MG63 (cell line): ENCODE data around the gene BCAR1. TPM values are rescaled to one million over a fixed set of nuclear protein-coding genes. Genes with fewer than 3 reads are reported as not detected.
"Not testable (repeated sequence)": the region's sequence is repeated elsewhere in the genome, so short reads cannot be mapped to it uniquely, and the experiment has no call there.

Experiments used
- DNase-seq: peaks from one replicate; pipeline ENCODE4 v3.0.0-alpha.2; 2020
- H3K27me3 ChIP-seq: fragments of 250-450 bp; sonication (Bioruptor Pico); 2 replicates; pipeline ENCODE4 v1.5.1; 2020; ENCODE audit warnings: mild to moderate bottlenecking, moderate library complexity
- H3K36me3 ChIP-seq: fragments of 250-450 bp; sonication (Bioruptor Pico); 2 replicates; pipeline ENCODE4 v1.5.1; 2020; ENCODE audit warnings: mild to moderate bottlenecking, moderate library complexity
- H3K4me3 ChIP-seq: fragments of 250-450 bp; sonication (Bioruptor Pico); 2 replicates; pipeline ENCODE4 v1.5.1; 2020; ENCODE audit warnings: mild to moderate bottlenecking, moderate library complexity
- H3K9me3 ChIP-seq: fragments of 250-450 bp; sonication (Bioruptor Pico); 2 replicates; pipeline ENCODE4 v1.5.1; 2020; ENCODE audit warnings: mild to moderate bottlenecking, moderate library complexity
- total RNA-seq: library from RNA; depleted of rRNA; stranded (reverse); fragments of >200 nt; shearing (Covaris generic); gene quantifications from 2 replicates; pipeline ENCODE4 v1.2.3, GENCODE V29; 2014; ENCODE audit warnings: low replicate concordance

Gene BCAR1
- total RNA-seq, 1 experiment from 2014 or later: 54.6 TPM

DNA sequence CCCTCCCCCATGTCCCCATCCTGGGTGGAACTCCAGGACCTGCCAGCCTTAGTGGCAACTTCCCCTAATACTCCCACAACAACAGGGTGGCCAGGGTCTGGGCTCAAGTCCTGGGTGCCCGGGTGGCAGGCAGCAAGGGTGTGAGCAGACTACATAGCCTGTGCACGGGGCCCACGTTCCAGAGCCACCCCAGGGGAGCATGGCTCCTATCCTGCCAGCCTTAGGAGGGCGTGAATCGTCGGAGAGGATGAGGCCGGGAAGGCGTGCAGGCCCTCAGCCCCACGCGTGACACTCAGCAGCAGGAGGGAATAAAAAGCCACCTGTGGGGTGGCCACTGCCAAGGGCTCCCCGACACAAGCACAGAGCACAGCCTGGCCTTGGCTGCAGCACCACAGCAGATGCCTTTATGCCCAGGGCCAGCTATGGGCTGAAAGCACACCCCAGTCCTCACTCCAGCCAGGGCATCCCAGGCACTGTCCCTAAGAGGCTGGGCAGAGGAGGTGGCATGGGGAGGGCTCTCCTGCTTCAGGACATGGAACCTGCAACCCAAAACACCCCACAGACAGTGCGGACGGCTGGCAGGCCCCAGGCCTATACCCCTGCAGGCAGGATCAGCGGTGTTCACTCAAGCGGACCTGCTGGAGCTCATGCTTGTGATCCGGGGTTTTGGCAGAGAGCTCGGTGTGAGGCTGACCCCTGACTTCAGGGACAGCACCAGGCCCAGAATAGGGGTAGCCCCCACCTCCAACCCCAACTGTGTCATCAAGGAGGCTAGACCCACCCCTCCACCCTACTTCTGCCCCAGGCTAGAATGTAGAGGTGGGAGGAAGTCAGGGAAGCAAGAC is 2.7 kb downstream of the BCAR1 start:
- no peaks in the 10 kb centered on the region for H3K27me3 ChIP-seq
- no peak for DNase-seq
- peaks cover 5% of the 10 kb centered on the region; the same call in 1 of the 2 replicates for H3K36me3 ChIP-seq
- no peak overlapping the region for H3K4me3 ChIP-seq
- H3K9me3 ChIP-seq: no peaks in the 10 kb centered on the region

DNA sequence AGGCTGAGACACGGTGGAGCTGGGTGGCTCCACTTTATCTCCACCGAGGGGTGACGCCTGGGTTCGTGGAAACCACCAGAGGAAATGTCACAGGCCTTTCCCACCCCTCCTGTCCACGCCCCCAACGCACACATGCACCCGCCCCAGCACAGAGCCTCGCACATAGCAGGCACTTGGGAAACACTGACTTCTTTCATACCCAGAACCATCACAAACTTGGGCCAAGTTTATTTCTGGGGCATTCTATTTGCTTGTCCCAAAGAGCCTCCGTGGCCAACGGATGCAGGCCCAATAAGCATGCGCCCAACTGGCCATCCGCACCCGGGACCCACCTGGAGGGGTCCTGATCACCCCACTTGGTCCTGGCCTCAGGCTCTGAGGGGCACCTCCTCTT is 3.3 kb downstream of the BCAR1 start:
- H3K36me3 ChIP-seq: peaks cover 5% of the 10 kb centered on the region; the same call in 1 of the 2 replicates

DNA sequence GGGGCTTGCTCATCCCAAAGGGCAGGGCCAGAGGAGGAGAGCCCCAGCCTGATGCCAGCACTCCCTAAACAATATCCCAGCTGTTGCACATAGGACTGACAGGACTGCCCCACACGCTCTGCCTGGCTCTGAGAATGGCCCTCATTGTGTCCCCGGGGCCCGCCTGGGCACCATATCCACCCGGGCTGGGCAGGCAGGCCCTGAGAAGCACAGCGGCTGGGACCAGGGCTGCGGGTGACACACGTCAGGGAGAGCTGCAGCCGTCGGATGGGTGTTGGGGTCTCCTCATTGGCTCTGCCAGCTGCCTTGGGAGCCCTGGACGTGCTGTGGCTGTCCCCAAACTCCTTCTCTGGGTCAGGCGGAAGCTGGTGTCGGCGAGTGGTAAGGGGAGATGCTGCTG is 4.2 kb downstream of the BCAR1 start:
- H3K4me3 ChIP-seq: no peak overlapping the region
- peaks cover 5% of the 10 kb centered on the region; the same call in 1 of the 2 replicates for H3K36me3 ChIP-seq
- DNase-seq: no peak
- H3K27me3 ChIP-seq: no peaks in the 10 kb centered on the region
- H3K9me3 ChIP-seq: no peaks in the 10 kb centered on the region

More for the DNA sequence above, 3.3 kb downstream of the BCAR1 start:
- Histone ChIP-seq H3K9me3 (no peaks in the 10 kb centered on the region), H3K27me3 (no peaks in the 10 kb centered on the region), H3K4me3 (no peak overlapping the region)
- DNase-seq: no peak

DNA sequence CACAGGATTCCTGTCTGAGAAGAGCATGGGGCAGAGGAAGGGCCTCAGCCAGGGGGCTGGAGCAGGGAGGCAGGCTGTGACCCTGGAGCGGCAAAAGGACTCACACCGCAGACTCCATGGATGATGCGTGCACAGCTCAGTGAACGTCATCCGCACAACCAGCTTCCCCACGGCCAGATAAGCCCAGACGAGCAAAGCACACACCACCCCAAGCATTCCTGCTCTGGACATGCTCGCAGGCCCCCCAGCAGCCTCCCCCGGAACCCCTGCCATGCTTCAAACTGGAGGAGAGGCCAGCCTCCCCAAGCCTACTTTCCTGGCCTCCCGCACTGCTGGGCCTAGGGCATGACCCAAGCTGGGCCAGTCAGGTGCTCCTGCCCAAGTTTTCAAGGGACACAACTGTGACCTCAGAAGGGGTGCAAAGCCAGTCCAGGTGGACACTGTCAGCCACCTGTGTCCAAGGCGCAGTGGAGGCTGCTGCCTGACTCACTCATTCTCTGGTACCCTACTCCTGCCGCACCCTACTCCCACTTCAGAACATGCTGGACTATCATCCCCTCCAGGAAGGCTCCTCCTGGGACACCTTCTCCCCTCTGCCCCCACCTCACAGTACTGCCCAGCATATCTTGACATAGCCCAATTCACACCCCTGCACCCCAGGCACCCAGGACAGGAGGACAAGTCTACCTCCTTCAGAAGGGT is 4.8 kb downstream of the BCAR1 start:
- Histone ChIP-seq H3K9me3 (no peaks in the 10 kb centered on the region), H3K36me3 (peaks cover 5% of the 10 kb centered on the region; the same call in 1 of the 2 replicates), H3K4me3 (no peak overlapping the region), H3K27me3 (no peaks in the 10 kb centered on the region)
- DNase-seq: no peak

DNA sequence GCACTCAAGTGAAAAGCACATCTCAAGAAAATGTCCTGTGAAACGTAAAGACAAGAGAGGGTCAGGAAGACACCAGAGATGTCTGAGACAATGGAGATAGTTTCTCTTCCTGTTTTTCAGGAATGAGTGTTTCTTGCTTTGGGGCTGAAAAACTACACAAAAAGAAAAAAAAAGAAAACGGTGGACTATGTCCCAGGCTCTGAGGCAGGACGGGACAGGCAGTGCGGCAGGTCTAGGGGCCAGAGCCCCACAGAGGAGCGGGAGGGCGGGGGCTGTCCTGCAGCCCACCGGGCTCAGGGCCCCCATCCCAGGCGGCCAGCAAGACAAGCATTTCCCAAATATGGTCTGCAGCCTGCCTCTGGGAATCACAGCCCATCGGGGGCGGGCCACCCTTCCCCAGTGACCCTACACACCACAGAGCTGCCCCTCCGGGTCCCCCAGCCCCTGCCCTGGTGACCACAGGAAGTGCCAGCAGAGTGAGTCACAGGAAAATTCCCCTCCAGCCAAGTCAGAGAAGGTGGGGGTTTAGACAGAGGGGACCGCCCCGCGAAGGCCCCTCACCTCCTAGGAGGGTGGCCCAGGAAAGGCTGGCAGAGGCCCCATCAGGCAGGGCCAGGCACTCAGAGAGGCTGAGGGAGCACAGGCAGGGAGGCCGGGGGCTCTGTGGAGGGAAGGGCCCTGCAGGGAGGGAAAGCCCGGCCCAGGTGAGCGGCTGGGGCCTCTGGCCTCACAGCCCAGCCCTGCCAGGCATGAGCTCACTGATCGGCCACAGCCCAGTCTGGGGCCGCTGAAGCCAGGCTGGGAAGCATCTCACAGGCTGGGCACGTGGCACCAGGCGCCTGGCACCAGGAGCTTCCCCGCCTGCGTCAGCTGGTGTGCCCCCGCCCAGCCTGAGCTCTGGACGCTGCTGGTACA is 6.3 kb downstream of the BCAR1 start:
- Histone ChIP-seq H3K36me3 (peaks cover 6% of the 10 kb centered on the region), H3K4me3 (no peak overlapping the region), H3K9me3 (no peaks in the 10 kb centered on the region), H3K27me3 (no peaks in the 10 kb centered on the region)
- peak; percentile 96 for DNase-seq

DNA sequence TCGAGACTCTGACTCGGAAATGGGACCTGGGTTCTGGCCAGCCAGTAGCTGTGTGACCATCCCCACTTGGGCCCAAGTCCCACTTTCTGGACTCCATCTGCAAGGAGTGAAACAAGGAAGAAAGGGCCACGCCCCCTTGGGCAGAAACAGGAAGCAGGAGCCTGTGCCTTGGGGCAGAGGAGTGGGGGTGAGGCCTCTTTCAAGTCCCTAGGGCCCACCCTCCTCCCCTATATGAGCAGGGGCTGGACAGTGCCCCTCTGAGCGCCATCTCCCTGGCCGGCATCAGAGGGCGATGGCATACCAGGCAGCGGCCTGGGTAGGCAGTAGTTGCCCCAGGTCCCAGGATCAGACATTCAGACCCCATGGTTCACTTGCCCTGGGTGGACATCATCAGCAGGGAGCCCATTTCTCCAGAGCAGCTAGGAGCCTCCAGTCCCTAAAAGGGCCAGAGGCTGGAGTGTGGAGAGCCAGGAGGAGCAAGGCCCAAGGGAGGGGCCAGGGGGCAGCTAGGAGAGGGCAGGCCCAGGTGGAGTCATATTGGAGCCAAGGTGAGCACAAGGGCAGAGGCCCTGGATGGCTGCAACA is 7.1 kb downstream of the BCAR1 start:
- Histone ChIP-seq H3K4me3 (no peak overlapping the region), H3K9me3 (no peaks in the 10 kb centered on the region), H3K36me3 (peaks cover 8% of the 10 kb centered on the region), H3K27me3 (no peaks in the 10 kb centered on the region)
- peak; percentile 65 for DNase-seq

DNA sequence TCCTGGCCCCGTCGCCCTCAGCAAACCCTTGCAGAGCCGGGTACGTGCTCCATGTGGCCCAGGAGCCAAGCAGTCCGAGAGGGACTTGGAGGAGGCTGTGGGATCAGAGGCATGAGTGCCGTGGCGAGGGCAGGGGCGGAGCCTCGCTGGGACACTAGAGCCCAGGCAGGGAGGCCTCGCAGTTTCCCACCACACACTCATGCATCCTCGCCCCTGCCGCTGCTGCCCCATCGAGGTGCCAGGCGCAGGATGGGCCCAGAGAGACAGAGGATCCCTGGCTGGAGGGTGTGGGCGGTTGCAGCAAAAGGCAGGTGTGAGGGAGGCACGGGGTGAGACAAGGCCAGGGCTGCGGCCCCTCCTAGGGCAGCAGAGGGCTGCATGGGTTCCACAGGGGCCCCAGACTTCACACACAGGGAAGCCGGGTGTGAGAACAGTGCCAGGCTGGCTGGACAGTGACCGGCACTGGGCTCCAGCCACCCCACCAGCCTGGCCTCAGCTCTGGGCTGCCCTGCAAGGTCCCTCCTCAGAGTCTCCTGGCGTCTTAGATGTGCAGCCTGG is 7.7 kb downstream of the BCAR1 start:
- no peak for DNase-seq
- no peaks in the 10 kb centered on the region for H3K9me3 ChIP-seq

DNA sequence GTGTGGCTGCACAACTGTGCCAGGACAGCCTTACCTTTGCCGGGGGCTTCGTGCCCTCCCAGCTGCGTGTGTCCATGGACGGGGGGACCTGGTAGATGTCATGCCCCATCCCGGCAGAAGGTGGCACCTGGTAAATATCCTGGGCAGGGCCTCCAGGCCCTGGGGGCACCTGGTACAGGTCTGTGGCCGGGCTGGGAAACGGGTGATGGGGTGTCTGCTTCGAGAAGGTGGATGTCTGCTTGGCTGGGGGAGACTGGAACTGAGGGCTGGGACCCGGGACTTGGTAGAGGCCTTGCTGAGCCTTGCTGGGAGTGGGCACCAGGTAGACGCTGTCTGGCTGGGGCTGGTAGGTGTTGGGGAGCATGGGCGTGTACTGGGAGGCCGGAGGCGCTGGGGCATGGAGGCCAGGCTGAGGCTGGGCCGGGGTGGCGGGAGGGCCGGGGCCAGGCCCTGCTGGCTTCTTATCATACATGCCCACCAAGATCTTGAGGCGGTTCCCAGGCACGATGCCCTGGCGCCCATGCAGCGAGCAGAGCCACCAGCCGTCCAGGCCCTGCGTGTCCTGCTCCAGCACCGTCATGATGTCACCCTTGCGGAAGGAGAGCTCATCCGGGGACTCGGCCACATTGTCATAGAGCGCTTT is 8.9 kb downstream of the BCAR1 start:
- not testable (repeated sequence) for DNase-seq, H3K4me3 ChIP-seq, H3K27me3 ChIP-seq, H3K9me3 ChIP-seq
- H3K36me3 ChIP-seq: peaks cover 11% of the 10 kb centered on the region

More for the DNA sequence above, 7.7 kb downstream of the BCAR1 start:
- Histone ChIP-seq H3K4me3 (no peak overlapping the region), H3K27me3 (no peaks in the 10 kb centered on the region), H3K36me3 (peaks cover 9% of the 10 kb centered on the region)

DNA sequence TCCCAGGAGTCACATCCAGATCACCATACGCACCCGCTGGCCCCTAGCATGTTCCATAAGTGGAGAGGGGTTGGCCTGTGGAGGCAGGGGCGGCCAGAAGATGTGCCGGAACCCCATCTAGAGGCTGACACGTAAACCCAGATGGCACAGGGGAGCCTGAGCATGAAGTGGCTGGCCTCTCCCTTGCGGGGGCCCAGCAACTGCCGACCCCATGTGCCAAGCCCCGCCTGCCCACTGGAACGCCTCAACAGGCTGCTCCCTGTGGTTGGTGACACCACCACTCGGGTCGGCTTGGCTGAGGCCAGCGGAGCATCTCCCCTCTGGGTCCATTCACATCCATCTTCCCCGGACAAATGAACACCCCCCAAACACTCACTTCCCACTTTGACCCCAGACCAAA is 9.5 kb downstream of the BCAR1 start:
- H3K27me3 ChIP-seq: no peaks in the 10 kb centered on the region
- peaks cover 11% of the 10 kb centered on the region for H3K36me3 ChIP-seq
- DNase-seq: no peak
- H3K4me3 ChIP-seq: no peak overlapping the region
- H3K9me3 ChIP-seq: no peaks in the 10 kb centered on the region

DNA sequence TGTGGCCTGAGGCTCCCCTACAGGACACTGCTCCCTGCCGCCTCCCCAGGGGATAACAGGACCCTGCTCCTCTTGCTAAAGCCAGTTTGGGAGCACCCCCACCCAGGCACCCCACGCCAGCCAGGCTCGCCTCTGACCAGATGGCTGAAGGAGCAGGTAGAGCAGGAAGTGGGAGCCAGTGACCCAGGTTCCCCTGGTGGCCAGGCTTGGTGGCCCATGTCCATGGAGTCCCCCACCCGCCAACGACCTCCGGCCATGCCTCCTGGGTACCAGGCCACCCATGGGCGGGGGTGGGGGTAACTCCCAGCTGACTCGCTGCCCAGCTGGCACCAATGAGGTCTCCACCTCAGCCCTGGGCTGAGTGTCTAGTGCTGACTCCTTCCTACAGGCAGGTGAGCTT is 10.0 kb downstream of the BCAR1 start:
- Histone ChIP-seq H3K4me3 (no peak overlapping the region), H3K9me3 (no peaks in the 10 kb centered on the region), H3K36me3 (peaks cover 11% of the 10 kb centered on the region), H3K27me3 (no peaks in the 10 kb centered on the region)
- no peak for DNase-seq

DNA sequence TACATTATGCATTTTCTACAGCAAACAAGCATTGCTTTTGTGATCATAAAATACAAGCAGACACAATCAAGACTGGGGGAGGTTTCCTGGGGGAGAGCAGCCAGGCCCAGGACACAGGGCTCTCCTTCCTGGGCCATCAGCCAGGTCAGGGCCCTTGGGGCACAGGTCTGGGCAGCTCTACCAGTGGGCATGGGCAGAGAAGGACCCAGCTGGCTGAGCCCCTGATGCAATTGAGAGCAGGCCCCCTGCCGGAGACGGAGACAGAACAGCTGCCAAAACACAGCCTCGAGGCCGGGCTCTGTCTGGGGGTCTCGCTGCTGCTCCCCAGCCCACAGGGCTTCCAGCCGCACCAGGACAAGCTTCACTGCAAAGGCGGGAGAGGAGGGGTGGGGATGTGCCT is 10.8 kb downstream of the BCAR1 start:
- not testable (repeated sequence) for DNase-seq, H3K9me3 ChIP-seq, H3K27me3 ChIP-seq, H3K4me3 ChIP-seq
- H3K36me3 ChIP-seq: peaks cover 11% of the 10 kb centered on the region

DNA sequence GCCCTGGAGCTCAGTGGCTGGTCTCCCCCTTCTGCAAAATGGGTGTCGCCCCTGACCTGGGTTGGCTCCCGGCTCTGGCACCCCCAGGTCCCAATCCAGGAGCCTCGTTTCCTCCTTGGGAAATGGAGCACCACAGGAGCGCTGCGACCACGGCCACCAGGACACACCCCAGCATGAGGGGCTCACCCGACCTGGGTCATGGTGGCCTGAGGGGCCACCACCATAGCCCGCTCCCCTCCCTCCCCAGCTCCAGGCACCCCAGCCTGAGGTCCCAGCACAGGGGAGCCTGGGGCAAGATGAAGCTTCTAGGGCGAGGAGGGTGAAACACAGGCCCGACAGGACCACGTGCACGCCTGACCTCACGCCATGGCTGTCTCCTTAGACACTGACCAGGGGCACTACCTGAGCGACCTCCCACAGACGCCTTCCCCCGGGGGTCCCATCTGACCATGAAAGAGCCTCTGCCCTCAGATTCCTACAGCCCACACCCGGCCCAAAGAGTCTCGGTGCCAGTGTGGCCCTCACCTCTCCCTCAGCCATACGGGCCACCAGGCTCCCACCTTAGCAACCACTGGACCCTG is 11.8 kb downstream of the BCAR1 start:
- peaks cover 10% of the 10 kb centered on the region for H3K36me3 ChIP-seq
- no peaks in the 10 kb centered on the region for H3K27me3 ChIP-seq
- H3K9me3 ChIP-seq: no peaks in the 10 kb centered on the region
- no peak for DNase-seq
- H3K4me3 ChIP-seq: no peak overlapping the region

DNA sequence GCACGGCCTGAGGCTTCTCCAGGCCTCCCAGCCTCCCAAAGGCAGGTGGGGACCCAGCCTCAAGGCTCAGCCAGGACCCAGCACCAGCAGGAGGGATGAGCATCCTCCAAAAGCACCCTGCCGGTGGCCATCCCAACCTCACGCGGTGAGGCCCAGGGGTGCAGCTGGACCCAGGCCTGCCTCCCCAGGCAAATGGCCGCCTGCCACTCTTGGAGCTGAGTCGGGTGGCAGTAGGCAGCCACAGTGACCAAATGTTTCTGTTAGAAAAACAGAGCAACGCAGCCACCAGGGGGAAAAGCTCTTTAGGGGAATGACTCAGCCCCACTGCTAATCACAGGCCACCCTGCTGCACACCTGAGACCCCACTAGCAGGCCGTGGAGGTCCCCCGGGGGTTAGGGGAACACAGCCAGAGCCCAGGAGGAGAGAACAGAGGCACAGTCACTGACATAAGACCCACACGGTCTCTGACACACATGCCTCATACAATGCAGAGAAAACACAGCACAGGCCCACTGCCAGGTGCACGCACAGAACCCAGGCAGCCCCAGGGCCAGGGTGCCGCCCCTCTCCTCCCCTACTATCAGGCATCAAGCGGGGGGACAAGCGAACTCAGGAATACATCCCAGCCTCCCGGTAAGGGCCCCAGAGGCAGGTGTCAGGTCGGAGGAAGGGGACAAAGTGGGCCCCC is 12.4 kb downstream of the BCAR1 start:
- Histone ChIP-seq H3K27me3 (no peaks in the 10 kb centered on the region), H3K4me3 (no peak overlapping the region), H3K36me3 (peaks cover 11% of the 10 kb centered on the region), H3K9me3 (no peaks in the 10 kb centered on the region)
- DNase-seq: no peak

DNA sequence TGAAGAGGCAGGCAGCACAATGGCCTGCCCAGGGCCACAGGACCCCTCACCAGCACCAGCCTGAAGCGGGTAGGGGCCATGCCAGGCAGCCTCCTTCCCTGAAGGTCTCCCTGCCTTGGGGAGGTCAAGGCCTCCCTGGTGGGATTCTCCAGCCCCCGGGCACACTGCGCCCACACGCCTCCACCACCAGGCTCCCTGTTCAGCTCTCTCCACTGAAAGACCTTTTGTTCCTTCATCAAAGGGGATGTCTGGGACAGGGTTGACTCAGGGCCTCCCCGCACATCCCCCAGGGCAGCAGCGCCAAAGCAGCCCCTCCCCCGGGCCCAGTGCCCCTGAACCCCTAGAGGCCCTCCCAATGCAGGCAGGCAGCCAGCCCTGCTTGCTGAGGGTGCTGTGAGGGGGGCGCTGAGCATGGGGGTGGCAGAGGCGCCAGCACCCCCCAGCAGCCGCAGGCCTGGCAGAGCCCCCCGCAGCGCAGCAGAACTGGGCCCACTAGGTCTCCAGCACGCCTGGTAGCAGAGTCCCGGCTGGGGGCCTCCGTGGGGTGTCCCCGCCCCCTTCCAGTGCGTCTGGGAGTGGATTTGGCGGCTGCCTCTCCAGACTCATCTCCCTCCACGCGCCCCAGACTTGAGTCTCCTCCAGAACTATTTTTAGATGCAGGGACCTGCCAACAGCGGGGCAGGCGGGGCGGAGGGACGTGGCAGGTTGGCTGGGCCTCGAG is 13.1 kb downstream of the BCAR1 start:
- no peaks in the 10 kb centered on the region for H3K27me3 ChIP-seq
- H3K9me3 ChIP-seq: no peaks in the 10 kb centered on the region
- H3K36me3 ChIP-seq: peaks cover 15% of the 10 kb centered on the region
- DNase-seq: peak; percentile 72
- no peak overlapping the region for H3K4me3 ChIP-seq
